ENCODE measurements around the gene MOB1A.

DNA sequence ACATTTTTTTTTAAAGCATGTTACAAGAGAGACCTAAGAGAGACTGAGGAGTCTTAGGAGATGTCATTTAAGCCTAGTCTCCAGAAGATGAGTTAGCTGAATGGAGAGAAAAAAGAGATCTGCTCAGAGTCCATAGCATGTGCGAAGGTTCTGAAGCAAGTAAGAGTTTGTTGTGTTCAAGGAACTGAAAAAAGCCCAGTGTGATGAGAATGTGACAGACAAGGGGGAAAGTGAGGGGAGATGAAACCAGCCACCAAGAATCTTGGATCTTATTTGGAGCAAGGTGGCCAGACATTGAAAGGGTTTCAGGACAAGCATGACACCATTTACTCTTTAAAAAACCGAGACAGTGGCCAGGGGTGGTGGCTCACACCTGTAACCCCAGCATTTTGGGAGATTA, 5.2 kb upstream of the MOB1A start:
- TF ChIP-seq, protein P1, sequence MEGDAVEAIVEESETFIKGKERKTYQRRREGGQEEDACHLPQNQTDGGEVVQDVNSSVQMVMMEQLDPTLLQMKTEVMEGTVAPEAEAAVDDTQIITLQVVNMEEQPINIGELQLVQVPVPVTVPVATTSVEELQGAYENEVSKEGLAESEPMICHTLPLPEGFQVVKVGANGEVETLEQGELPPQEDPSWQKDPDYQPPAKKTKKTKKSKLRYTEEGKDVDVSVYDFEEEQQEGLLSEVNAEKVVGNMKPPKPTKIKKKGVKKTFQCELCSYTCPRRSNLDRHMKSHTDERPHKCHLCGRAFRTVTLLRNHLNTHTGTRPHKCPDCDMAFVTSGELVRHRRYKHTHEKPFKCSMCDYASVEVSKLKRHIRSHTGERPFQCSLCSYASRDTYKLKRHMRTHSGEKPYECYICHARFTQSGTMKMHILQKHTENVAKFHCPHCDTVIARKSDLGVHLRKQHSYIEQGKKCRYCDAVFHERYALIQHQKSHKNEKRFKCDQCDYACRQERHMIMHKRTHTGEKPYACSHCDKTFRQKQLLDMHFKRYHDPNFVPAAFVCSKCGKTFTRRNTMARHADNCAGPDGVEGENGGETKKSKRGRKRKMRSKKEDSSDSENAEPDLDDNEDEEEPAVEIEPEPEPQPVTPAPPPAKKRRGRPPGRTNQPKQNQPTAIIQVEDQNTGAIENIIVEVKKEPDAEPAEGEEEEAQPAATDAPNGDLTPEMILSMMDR (IDR thresholded peaks at IDR 0.05; ENCODE audit: poor library complexity, severe bottlenecking) = no peak
- no peak for TF ChIP-seq RAD21 (conservative IDR thresholded peaks at IDR 0.05)
- TF ChIP-seq EZH2 (IDR thresholded peaks at IDR 0.05; ENCODE audit: borderline replicate concordance, insufficient read depth, low read length, poor library complexity, severe bottlenecking) = no peak

All from neural cell (in vitro differentiated cells).